Measurements from ENCODE around the gene DNAJC5G.
"Not testable (repeated sequence)": the region's sequence is repeated elsewhere in the genome, so short reads cannot be mapped to it uniquely, and the experiment has no call there.

The DNAJC5G gene

GRCh38 chr2:27298391-27299080 is 23.3 kb downstream of the DNAJC5G start:
- DNase-seq (ENCODE audit: low read depth) = no peak
- H3K4me3 ChIP-seq (ENCODE audit: low read depth, low read length) = no peak overlapping the region
- TF ChIP-seq, protein P1, sequence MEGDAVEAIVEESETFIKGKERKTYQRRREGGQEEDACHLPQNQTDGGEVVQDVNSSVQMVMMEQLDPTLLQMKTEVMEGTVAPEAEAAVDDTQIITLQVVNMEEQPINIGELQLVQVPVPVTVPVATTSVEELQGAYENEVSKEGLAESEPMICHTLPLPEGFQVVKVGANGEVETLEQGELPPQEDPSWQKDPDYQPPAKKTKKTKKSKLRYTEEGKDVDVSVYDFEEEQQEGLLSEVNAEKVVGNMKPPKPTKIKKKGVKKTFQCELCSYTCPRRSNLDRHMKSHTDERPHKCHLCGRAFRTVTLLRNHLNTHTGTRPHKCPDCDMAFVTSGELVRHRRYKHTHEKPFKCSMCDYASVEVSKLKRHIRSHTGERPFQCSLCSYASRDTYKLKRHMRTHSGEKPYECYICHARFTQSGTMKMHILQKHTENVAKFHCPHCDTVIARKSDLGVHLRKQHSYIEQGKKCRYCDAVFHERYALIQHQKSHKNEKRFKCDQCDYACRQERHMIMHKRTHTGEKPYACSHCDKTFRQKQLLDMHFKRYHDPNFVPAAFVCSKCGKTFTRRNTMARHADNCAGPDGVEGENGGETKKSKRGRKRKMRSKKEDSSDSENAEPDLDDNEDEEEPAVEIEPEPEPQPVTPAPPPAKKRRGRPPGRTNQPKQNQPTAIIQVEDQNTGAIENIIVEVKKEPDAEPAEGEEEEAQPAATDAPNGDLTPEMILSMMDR (IDR thresholded peaks at IDR 0.05; ENCODE audit: insufficient read depth, low read depth, low read length, missing control alignments) = no peak

GRCh38 chr2:27300606-27301005 is 25.4 kb downstream of the DNAJC5G start:
- DNase-seq (ENCODE audit: low read depth); H3K4me3 ChIP-seq (ENCODE audit: low read depth, low read length): not testable (repeated sequence)

DNA sequence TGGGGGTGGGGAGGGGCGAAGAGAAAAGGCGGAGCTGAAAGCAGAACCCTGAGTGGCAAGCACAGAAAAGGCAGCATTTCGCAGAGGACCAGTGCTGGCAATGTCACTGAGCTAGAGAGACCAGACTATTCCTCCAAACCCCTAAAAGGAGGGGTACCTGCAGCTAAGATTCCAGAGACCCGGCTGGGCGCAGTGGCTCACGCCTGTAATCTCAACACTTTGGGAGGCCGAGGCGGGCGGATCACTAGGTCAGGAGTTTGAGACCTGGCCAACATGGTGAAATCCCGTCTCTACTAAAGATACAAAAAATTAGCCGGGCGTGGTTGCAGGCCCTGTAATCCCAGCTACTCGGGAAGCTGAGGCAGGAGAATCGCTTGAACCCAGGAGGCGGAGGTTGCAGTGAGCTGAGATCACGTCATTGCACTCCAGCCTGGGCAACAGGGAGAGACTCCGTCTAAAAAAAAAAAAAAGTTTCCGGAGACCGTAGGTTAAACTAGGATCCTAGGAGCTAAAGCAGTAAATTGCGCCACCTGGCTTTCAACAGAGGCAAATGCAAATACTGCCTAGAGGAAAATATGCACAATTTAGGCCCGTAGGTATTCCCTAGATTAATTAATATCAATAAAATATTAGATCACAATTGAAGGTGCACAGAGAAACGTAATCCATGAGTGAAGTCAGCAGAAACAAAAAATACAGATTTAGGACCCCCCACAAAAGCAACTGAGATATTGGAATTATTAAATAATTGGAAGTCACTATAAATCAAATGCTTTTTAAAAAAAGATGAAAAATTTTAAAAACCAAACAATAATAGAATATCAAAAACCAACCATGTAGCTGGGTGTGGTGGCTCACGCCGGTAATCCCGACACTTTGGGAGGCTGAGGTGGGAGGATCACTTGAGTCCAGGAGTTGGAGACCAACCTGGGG is 28.1 kb downstream of the DNAJC5G start:
- DNase-seq (ENCODE audit: low read depth) = peak; percentile 67
- no peak overlapping the region for H3K4me3 ChIP-seq (ENCODE audit: low read depth, low read length)
- TF ChIP-seq, protein P1 (IDR thresholded peaks at IDR 0.05; ENCODE audit: insufficient read depth, low read depth, low read length, missing control alignments) = peak; percentile 78

GRCh38 chr2:27304488-27305240 is 29.4 kb downstream of the DNAJC5G start:
- no peak overlapping the region for H3K4me3 ChIP-seq (ENCODE audit: low read depth, low read length)
- no peak for DNase-seq (ENCODE audit: low read depth)
- TF ChIP-seq, protein P1 (IDR thresholded peaks at IDR 0.05; ENCODE audit: insufficient read depth, low read depth, low read length, missing control alignments) = no peak

GRCh38 chr2:27305516-27305915 is 30.3 kb downstream of the DNAJC5G start:
- TF ChIP-seq, protein P1 (IDR thresholded peaks at IDR 0.05; ENCODE audit: insufficient read depth, low read depth, low read length, missing control alignments) = no peak
- no peak for DNase-seq (ENCODE audit: low read depth)
- no peak overlapping the region for H3K4me3 ChIP-seq (ENCODE audit: low read depth, low read length)

- DNase-seq (ENCODE audit: low read depth) = peak; percentile 19
- H3K4me3 ChIP-seq (ENCODE audit: low read depth, low read length) = no peak overlapping the region; the same call in 1 of the 2 replicates
- TF ChIP-seq, protein P1 (IDR thresholded peaks at IDR 0.05; ENCODE audit: insufficient read depth, low read depth, low read length, missing control alignments) = no peak
These were observed 30.9 kb downstream of the DNAJC5G start for GRCh38 chr2:27306136-27306535.

All from GM12865 (cell line).